ENCODE measurements around the gene DAZ3.
"Not testable (repeated sequence)": the region's sequence is repeated elsewhere in the genome, so short reads cannot be mapped to it uniquely, and the experiment has no call there.

The DAZ3 gene, protein sequence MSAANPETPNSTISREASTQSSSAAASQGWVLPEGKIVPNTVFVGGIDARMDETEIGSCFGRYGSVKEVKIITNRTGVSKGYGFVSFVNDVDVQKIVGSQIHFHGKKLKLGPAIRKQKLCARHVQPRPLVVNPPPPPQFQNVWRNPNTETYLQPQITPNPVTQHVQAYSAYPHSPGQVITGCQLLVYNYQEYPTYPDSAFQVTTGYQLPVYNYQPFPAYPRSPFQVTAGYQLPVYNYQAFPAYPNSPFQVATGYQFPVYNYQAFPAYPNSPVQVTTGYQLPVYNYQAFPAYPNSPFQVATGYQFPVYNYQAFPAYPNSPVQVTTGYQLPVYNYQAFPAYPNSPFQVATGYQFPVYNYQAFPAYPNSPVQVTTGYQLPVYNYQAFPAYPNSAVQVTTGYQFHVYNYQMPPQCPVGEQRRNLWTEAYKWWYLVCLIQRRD

DNA sequence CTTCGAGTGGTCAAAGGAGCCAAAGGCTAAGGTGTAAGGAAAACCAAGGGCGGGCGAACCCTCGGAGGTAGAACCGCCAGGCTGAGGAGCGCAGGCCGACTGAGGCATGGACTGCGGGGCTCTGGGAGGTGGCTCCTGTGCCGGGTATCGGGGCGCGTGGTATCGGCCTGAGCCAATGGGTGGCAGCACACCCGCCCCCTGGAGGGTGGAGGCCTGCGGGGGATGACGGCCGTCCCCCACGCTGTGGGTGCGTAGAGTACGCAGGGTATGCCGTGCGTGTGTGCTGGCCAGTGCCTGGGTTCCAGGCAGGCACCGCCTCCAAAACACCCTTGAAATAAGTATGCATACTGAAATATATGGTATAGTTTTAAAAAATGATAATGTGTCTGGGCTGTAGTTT lies at the start of gene DAZ3:
TSS of gene DAZ3 (minus strand) at position 101 of the 400 bp plus-strand sequence. CDS start 208 bp downstream, outside the sequence.
- not testable (repeated sequence) for H3K9me3 ChIP-seq (ENCODE audit: control insufficient read depth in 1 of 2, low read length in 2 of 2); H3K27me3 ChIP-seq (ENCODE audit: control insufficient read depth in 1 of 2, insufficient read depth in 2 of 2, low read length in 2 of 2); H3K4me1 ChIP-seq (ENCODE audit: control insufficient read depth in 1 of 2, insufficient read depth in 2 of 2, low read length in 2 of 2); H3K9ac ChIP-seq (ENCODE audit: low read depth in 1 of 2, low read length in 2 of 2); H3K4me3 ChIP-seq (ENCODE audit: low read depth in 1 of 2, low read length in 2 of 2); H3K36me3 ChIP-seq (ENCODE audit: control insufficient read depth in 1 of 2, insufficient read depth in 2 of 2, low read length in 2 of 2); H3K27ac ChIP-seq (ENCODE audit: low read depth, low read length)

DNA sequence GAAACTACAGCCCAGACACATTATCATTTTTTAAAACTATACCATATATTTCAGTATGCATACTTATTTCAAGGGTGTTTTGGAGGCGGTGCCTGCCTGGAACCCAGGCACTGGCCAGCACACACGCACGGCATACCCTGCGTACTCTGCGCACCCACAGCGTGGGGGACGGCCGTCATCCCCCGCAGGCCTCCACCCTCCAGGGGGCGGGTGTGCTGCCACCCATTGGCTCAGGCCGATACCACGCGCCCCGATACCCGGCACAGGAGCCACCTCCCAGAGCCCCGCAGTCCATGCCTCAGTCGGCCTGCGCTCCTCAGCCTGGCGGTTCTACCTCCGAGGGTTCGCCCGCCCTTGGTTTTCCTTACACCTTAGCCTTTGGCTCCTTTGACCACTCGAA lies 20.4 kb upstream of the DAZ3 start, which contains the start of gene DAZ4:
TSS of gene DAZ4 (plus strand) at position 301 of the 400 bp plus-strand sequence. CDS start 208 bp downstream, outside the sequence.
- not testable (repeated sequence) for H3K4me1 ChIP-seq (ENCODE audit: control insufficient read depth in 1 of 2, insufficient read depth in 2 of 2, low read length in 2 of 2); H3K9me3 ChIP-seq (ENCODE audit: control insufficient read depth in 1 of 2, low read length in 2 of 2); H3K9ac ChIP-seq (ENCODE audit: low read depth in 1 of 2, low read length in 2 of 2); H3K36me3 ChIP-seq (ENCODE audit: control insufficient read depth in 1 of 2, insufficient read depth in 2 of 2, low read length in 2 of 2); H3K27me3 ChIP-seq (ENCODE audit: control insufficient read depth in 1 of 2, insufficient read depth in 2 of 2, low read length in 2 of 2); H3K27ac ChIP-seq (ENCODE audit: low read depth, low read length); H3K4me3 ChIP-seq (ENCODE audit: low read depth in 1 of 2, low read length in 2 of 2)

DNA sequence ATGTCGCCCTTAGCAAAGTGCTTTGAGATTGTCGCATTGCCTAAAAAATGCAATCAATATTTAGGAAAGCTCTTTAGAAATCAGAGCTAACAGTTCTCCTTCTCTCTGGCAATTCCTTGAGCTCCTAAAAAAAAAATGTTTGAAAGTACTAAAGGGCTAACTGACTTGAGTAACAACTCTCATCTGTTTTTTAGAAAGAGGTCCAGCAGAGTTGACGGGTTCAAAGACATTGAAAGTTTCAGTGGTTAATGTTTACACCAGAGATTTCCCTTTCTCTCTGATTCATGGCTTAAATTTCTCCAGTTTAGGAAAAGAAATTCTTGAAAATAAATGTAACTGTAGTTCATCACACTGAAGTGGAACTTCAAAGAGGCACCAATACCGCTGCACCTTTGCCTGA lies 11.9 kb upstream of the DAZ3 start:
- not testable (repeated sequence) for H3K9me3 ChIP-seq (ENCODE audit: control insufficient read depth in 1 of 2, low read length in 2 of 2); H3K4me3 ChIP-seq (ENCODE audit: low read depth in 1 of 2, low read length in 2 of 2); H3K27me3 ChIP-seq (ENCODE audit: control insufficient read depth in 1 of 2, insufficient read depth in 2 of 2, low read length in 2 of 2); H3K4me1 ChIP-seq (ENCODE audit: control insufficient read depth in 1 of 2, insufficient read depth in 2 of 2, low read length in 2 of 2); H3K9ac ChIP-seq (ENCODE audit: low read depth in 1 of 2, low read length in 2 of 2); H3K36me3 ChIP-seq (ENCODE audit: control insufficient read depth in 1 of 2, insufficient read depth in 2 of 2, low read length in 2 of 2); H3K27ac ChIP-seq (ENCODE audit: low read depth, low read length)

DNA sequence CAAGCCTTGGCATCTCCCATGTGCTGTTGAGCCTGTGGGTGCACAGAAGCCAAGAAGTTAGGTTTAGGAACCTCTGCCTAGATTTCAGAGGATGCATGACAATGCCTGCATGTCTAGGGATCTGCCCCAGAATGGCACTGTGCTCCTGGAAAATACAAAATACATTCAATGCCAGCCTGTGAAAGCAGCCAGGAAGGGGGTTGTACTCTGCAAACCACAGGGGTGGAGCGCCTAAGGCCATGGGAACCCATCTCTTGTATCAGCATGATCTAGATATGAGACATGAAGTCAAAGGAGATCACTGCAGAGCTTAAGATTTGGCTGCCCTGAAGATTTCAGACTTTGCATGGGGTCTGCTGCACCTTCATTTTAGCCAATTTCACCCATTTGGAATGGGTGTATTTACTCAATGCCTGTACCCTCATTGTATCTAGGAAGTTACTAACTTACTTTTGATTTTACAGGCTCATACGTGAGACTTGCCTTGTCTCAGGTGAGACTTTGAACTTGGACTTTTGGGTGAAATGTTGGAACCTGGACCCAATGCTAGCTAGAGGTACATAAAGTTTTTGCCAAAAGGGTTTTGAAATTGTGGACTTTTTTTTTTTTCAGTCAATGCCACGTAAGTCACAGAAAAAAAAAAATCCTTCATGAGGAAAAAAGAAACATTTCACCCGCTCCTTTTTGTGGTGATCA lies 11.1 kb upstream of the DAZ3 start:
- H3K4me3 ChIP-seq (ENCODE audit: low read depth in 1 of 2, low read length in 2 of 2); H3K9ac ChIP-seq (ENCODE audit: low read depth in 1 of 2, low read length in 2 of 2); H3K27ac ChIP-seq (ENCODE audit: low read depth, low read length): not testable (repeated sequence)

DNA sequence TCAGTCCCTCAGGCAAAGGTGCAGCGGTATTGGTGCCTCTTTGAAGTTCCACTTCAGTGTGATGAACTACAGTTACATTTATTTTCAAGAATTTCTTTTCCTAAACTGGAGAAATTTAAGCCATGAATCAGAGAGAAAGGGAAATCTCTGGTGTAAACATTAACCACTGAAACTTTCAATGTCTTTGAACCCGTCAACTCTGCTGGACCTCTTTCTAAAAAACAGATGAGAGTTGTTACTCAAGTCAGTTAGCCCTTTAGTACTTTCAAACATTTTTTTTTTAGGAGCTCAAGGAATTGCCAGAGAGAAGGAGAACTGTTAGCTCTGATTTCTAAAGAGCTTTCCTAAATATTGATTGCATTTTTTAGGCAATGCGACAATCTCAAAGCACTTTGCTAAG lies 8.6 kb upstream of the DAZ3 start:
- H3K9ac ChIP-seq (ENCODE audit: low read depth in 1 of 2, low read length in 2 of 2); H3K4me1 ChIP-seq (ENCODE audit: control insufficient read depth in 1 of 2, insufficient read depth in 2 of 2, low read length in 2 of 2): not testable (repeated sequence)

More for the DNA sequence above, 11.1 kb upstream of the DAZ3 start:
- not testable (repeated sequence) for H3K4me1 ChIP-seq (ENCODE audit: control insufficient read depth in 1 of 2, insufficient read depth in 2 of 2, low read length in 2 of 2); H3K9me3 ChIP-seq (ENCODE audit: control insufficient read depth in 1 of 2, low read length in 2 of 2); H3K36me3 ChIP-seq (ENCODE audit: control insufficient read depth in 1 of 2, insufficient read depth in 2 of 2, low read length in 2 of 2); H3K27me3 ChIP-seq (ENCODE audit: control insufficient read depth in 1 of 2, insufficient read depth in 2 of 2, low read length in 2 of 2)

More for the DNA sequence above, 8.6 kb upstream of the DAZ3 start:
- H3K36me3 ChIP-seq (ENCODE audit: control insufficient read depth in 1 of 2, insufficient read depth in 2 of 2, low read length in 2 of 2); H3K4me3 ChIP-seq (ENCODE audit: low read depth in 1 of 2, low read length in 2 of 2); H3K9me3 ChIP-seq (ENCODE audit: control insufficient read depth in 1 of 2, low read length in 2 of 2); H3K27ac ChIP-seq (ENCODE audit: low read depth, low read length); H3K27me3 ChIP-seq (ENCODE audit: control insufficient read depth in 1 of 2, insufficient read depth in 2 of 2, low read length in 2 of 2): not testable (repeated sequence)

All from duodenal mucosa (tissue), 2 donors.